Activated naive CD8-positive, alpha-beta T cell treated with anti-CD3 and anti-CD28 coated beads, Interleukin-2, amount 10 ng/mL, durations not matched to agents 7 days and 5 days (primary cell): ENCODE data around the gene AP2A1. TPM values are rescaled to one million over a fixed set of nuclear protein-coding genes. Genes with fewer than 3 reads are reported as not detected.

Experiments used
- ATAC-seq: fragments of 150-1000 bp; cut with Tn5 transposase; one replicate; pipeline ENCODE4 v1.10.0; 2021; ENCODE audit warnings: low read depth, moderate library complexity
- POLR2A ChIA-PET: fragments of 350-600 bp; sonication (Branson Sonifier 250); formaldehyde crosslinking; loops from one replicate; lab custom pipeline; 2021; ENCODE audit warnings: antibody characterized with exemption; lab: Charles Lee
- DNase-seq: peaks from one replicate; pipeline ENCODE4 v3.0.0; 2021
- H3K27ac Mint-ChIP-seq: one replicate; pipeline ENCODE4 v1.8.0; 2022; ENCODE audit warnings: mild to moderate bottlenecking, mixed read lengths
- H3K27me3 Mint-ChIP-seq: one replicate; pipeline ENCODE4 v1.8.0; 2022; ENCODE audit warnings: mild to moderate bottlenecking, moderate library complexity, mixed read lengths
- H3K36me3 Mint-ChIP-seq: one replicate; pipeline ENCODE4 v1.8.0; 2021; ENCODE audit warnings: mild to moderate bottlenecking, mixed read lengths
- H3K4me1 Mint-ChIP-seq: one replicate; pipeline ENCODE4 v1.8.0; 2021; ENCODE audit warnings: mixed read lengths
- H3K4me3 Mint-ChIP-seq: one replicate; pipeline ENCODE4 v1.8.0; 2022; ENCODE audit warnings: mild to moderate bottlenecking, moderate library complexity, mixed read lengths
- H3K9me3 Mint-ChIP-seq: one replicate; pipeline ENCODE4 v1.8.0; 2021; ENCODE audit warnings: mixed read lengths
- total RNA-seq, 2 experiments: library from RNA; stranded (reverse); gene quantifications; one replicate each; pipeline ENCODE4 v1.2.3, GENCODE V29; 2021

The AP2A1 gene
- total RNA-seq, 2 experiments from 2014 or later = 81.6 to 87.7 TPM

- Mint-ChIP-seq H3K27me3 (no peaks in the 10 kb centered on the region), H3K36me3 (peaks cover 22% of the 10 kb centered on the region), H3K4me3 (no peak overlapping the region), H3K4me1 (no peaks in the 10 kb centered on the region), H3K9me3 (no peaks in the 10 kb centered on the region), H3K27ac (no peak overlapping the region)
- DNase-seq = no peak
- ATAC-seq = no peak
- POLR2A ChIA-PET = no interaction called here
Observed at GRCh38 chr19:49788857-49789256, 22.1 kb downstream of the AP2A1 start.

DNA sequence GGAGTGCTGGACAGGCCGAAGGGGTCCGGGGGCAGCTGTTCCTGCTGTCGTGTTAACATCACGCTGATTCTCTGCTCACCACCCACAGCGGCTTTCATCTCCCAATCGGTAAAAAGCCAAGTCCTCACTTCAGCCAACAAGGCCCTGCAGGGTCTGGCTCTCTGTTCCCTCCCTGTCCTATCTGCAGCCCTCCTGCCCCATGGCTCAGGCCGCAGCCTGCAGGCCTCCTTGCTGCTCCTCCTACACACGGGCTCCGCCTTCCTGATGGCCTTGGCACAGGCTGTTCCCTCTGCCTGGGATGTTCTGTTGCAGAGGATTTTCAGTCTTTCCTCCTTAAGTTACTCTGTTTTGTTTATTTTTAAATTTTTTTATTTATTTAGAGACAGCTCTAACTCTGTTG, 24.1 kb downstream of the AP2A1 start:
- H3K9me3 Mint-ChIP-seq = no peaks in the 10 kb centered on the region
- H3K27ac Mint-ChIP-seq = no peak overlapping the region
- DNase-seq (no peak), ATAC-seq (no peak)
- no peaks in the 10 kb centered on the region for H3K4me1 Mint-ChIP-seq
- H3K4me3 Mint-ChIP-seq = no peak overlapping the region
- peaks cover 13% of the 10 kb centered on the region for H3K36me3 Mint-ChIP-seq
- POLR2A ChIA-PET = no interaction called here
- H3K27me3 Mint-ChIP-seq = no peaks in the 10 kb centered on the region

DNA sequence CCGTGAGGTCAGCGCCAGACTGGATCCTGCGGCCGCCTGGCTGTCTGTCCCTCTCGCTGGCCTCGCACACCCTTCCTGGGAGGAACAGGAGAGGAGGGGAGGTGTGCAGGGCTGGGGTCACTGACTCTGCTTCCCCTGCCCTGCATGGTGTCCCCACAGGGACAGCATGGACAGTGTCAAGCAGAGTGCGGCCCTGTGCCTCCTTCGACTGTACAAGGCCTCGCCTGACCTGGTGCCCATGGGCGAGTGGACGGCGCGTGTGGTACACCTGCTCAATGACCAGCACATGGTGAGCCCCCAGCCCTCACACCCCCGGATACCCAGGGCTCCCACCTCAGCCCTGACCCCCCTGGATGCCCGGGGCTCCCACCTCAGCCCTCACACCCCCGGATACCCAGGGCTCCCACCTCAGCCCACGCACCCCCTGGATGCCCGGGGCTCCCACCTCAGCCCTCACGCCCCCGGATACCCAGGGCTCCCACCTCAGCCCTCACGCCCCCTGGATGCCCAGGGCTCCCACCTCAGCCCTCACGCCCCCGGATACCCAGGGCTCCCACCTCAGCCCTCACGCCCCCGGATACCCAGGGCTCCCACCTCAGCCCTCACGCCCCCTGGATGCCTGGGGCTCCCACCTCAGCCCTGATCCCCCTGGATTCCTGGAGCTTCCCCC, 25.1 kb downstream of the AP2A1 start:
- H3K27ac Mint-ChIP-seq = no peak overlapping the region
- DNase-seq (no peak), ATAC-seq (no peak)
- no peak overlapping the region for H3K4me3 Mint-ChIP-seq
- no peaks in the 10 kb centered on the region for H3K4me1 Mint-ChIP-seq
- H3K27me3 Mint-ChIP-seq = no peaks in the 10 kb centered on the region
- no peaks in the 10 kb centered on the region for H3K9me3 Mint-ChIP-seq
- POLR2A ChIA-PET = no interaction called here
- H3K36me3 Mint-ChIP-seq = peaks cover 12% of the 10 kb centered on the region

DNA sequence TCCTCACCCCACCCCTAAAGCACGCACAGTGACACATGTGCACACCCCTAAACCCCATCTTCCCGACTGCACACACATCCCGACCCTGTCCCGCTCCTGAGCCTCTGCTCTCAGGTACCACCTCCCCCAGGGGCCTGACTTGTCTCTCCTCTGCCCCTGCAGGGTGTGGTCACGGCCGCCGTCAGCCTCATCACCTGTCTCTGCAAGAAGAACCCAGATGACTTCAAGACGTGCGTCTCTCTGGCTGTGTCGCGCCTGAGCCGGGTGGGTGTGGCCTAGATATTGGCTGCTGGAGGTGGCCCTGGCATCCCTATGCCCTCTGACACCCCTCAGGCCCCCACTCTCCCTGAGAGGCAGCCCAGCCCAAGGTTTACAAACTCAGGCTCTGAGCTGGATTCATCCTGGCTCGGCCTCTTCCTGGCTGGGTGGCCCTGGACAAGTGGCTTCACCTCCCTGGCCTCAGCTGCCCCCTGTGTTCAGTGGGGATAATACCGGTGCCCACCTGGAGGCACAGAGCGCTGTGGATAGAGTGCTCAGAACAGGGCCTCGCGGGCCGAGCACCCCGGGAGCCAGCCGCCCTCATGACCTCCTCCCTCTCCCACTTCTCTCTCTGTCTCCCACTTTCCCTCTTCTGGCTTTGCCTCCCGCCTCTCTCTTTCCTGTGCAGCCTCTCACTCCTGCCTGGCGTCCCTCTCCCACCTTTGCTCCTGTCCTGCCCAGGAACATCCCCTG, 26.2 kb downstream of the AP2A1 start:
- H3K27ac Mint-ChIP-seq = no peak overlapping the region
- H3K9me3 Mint-ChIP-seq = no peaks in the 10 kb centered on the region
- POLR2A ChIA-PET = no interaction called here
- DNase-seq (no peak), ATAC-seq (no peak)
- H3K4me1 Mint-ChIP-seq = no peaks in the 10 kb centered on the region
- H3K4me3 Mint-ChIP-seq = no peak overlapping the region
- H3K36me3 Mint-ChIP-seq = peaks cover 12% of the 10 kb centered on the region
- H3K27me3 Mint-ChIP-seq = no peaks in the 10 kb centered on the region

DNA sequence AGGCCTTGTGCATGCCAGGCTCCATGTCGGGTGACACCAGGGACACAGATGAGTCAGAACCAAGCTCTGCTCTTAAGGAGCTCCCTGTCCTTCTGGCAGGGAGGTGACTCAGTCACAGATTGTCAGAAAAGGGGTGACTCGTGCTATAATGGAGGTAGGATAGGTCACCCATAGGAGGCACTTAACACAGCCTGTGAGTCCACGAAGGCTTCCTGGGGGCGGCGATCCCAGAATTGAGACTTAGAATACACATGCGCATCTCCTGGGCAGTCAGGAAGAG, 26.7 kb downstream of the AP2A1 start:
- no peak for DNase-seq
- Mint-ChIP-seq H3K27me3 (no peaks in the 10 kb centered on the region), H3K4me3 (no peak overlapping the region), H3K36me3 (peaks cover 12% of the 10 kb centered on the region), H3K27ac (no peak overlapping the region), H3K4me1 (no peaks in the 10 kb centered on the region), H3K9me3 (no peaks in the 10 kb centered on the region)
- POLR2A ChIA-PET = no interaction called here
- ATAC-seq = no peak

DNA sequence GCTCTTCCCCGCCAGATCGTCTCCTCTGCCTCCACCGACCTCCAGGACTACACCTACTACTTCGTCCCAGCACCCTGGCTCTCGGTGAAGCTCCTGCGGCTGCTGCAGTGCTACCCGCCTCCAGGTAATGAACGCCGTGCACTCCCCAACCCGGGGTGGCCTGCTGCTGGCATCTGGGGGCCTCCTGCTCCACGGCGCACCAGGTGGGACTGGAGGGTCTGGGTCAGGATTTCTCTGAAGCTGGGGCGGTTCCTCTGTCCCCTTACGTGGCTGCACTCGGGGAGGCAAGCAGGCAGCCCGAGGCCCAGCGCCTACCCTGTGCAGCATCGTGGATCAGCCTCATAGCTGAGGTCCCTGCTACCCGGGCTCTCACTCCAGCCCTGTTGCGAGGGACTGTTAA, 28.8 kb downstream of the AP2A1 start:
- H3K4me3 Mint-ChIP-seq = no peak overlapping the region

DNA sequence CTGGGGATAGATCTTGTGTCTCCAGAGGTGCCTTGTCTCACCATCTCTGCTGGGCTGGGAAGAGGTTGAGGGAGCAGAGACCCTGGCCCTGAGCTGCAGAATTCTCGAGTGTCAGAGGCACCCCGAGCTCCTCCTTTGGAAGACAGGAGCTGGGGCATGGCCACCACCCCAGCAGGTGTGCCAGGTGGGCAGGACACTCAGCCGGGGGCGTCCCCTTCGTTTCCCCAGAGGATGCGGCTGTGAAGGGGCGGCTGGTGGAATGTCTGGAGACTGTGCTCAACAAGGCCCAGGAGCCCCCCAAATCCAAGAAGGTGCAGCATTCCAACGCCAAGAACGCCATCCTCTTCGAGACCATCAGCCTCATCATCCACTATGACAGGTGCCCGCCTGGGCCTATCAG, 31.8 kb downstream of the AP2A1 start:
- Mint-ChIP-seq H3K27me3 (no peaks in the 10 kb centered on the region), H3K9me3 (no peaks in the 10 kb centered on the region), H3K27ac (no peak overlapping the region), H3K4me1 (no peaks in the 10 kb centered on the region), H3K36me3 (peaks cover 9% of the 10 kb centered on the region), H3K4me3 (no peak overlapping the region)
- DNase-seq (no peak), ATAC-seq (no peak)
- POLR2A ChIA-PET = no interaction called here

More for the DNA sequence above, 28.8 kb downstream of the AP2A1 start:
- Mint-ChIP-seq H3K36me3 (peaks cover 9% of the 10 kb centered on the region), H3K27ac (no peak overlapping the region), H3K9me3 (no peaks in the 10 kb centered on the region), H3K27me3 (no peaks in the 10 kb centered on the region), H3K4me1 (no peaks in the 10 kb centered on the region)
- DNase-seq (no peak), ATAC-seq (no peak)
- POLR2A ChIA-PET = no interaction called here

DNA sequence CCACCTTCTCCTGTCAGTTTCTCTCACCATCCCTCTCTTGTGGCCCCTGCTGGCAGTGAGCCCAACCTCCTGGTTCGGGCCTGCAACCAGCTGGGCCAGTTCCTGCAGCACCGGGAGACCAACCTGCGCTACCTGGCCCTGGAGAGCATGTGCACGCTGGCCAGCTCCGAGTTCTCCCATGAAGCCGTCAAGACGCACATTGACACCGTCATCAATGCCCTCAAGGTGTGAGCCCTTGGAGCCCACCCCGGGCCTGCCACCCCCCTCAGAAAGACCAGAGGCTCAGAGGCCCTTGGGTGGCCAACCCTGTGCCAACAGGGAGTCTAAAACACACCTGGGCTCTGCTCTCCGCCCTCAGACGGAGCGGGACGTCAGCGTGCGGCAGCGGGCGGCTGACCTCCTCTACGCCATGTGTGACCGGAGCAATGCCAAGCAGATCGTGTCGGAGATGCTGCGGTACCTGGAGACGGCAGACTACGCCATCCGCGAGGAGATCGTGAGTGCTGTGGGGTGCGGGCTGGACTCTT, 32.5 kb downstream of the AP2A1 start:
- peaks cover 10% of the 10 kb centered on the region for H3K36me3 Mint-ChIP-seq

GRCh38 chr19:49799798-49800376, 33.1 kb downstream of the AP2A1 start:
- Mint-ChIP-seq H3K36me3 (peaks cover 10% of the 10 kb centered on the region), H3K9me3 (no peaks in the 10 kb centered on the region), H3K4me3 (no peak overlapping the region), H3K27ac (no peak overlapping the region), H3K27me3 (no peaks in the 10 kb centered on the region), H3K4me1 (no peaks in the 10 kb centered on the region)
- DNase-seq (no peak), ATAC-seq (no peak)
- POLR2A ChIA-PET = no interaction called here

More for the DNA sequence above, 32.5 kb downstream of the AP2A1 start:
- Mint-ChIP-seq H3K27ac (no peak overlapping the region), H3K4me1 (no peaks in the 10 kb centered on the region), H3K4me3 (no peak overlapping the region), H3K9me3 (no peaks in the 10 kb centered on the region), H3K27me3 (no peaks in the 10 kb centered on the region)
- POLR2A ChIA-PET = no interaction called here
- ATAC-seq (no peak), DNase-seq (no peak)

DNA sequence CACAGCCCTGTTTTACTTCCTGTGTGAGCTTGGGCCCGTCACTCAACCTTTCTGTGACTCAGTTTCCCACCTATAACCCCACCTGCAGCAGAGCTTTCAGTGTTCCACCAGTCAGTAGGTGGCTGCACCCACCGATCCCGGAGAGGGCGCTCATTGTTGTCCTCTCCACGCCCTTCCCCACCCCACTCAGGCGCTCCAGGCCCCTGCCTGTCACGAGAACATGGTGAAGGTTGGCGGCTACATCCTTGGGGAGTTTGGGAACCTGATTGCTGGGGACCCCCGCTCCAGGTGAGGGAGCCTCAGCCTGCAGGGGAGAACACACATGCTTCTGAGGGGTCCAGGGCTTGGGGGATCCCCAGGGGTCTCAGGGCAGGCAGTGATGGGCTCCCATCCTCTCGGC, 34.0 kb downstream of the AP2A1 start:
- Mint-ChIP-seq H3K27ac (no peak overlapping the region), H3K9me3 (no peaks in the 10 kb centered on the region), H3K36me3 (peaks cover 10% of the 10 kb centered on the region)

DNA sequence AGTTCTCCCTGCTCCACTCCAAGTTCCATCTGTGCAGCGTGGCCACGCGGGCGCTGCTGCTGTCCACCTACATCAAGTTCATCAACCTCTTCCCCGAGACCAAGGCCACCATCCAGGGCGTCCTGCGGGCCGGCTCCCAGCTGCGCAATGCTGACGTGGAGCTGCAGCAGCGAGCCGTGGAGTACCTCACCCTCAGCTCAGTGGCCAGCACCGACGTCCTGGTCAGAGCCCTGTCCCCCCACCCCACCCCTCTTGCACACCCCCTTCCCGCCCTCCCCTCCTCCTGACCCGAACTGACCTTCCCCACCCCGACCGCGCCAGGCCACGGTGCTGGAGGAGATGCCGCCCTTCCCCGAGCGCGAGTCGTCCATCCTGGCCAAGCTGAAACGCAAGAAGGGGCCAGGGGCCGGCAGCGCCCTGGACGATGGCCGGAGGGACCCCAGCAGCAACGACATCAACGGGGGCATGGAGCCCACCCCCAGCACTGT, 34.6 kb downstream of the AP2A1 start:
- ATAC-seq (no peak), DNase-seq (no peak)
- Mint-ChIP-seq H3K27me3 (no peaks in the 10 kb centered on the region), H3K4me3 (no peak overlapping the region), H3K27ac (no peak overlapping the region), H3K9me3 (no peaks in the 10 kb centered on the region), H3K4me1 (peaks cover 4% of the 10 kb centered on the region), H3K36me3 (peaks cover 12% of the 10 kb centered on the region)
- POLR2A ChIA-PET = no interaction called here

More for the DNA sequence above, 34.0 kb downstream of the AP2A1 start:
- ATAC-seq (no peak), DNase-seq (no peak)
- Mint-ChIP-seq H3K4me3 (no peak overlapping the region), H3K27me3 (no peaks in the 10 kb centered on the region), H3K4me1 (no peaks in the 10 kb centered on the region)
- POLR2A ChIA-PET = no interaction called here

DNA sequence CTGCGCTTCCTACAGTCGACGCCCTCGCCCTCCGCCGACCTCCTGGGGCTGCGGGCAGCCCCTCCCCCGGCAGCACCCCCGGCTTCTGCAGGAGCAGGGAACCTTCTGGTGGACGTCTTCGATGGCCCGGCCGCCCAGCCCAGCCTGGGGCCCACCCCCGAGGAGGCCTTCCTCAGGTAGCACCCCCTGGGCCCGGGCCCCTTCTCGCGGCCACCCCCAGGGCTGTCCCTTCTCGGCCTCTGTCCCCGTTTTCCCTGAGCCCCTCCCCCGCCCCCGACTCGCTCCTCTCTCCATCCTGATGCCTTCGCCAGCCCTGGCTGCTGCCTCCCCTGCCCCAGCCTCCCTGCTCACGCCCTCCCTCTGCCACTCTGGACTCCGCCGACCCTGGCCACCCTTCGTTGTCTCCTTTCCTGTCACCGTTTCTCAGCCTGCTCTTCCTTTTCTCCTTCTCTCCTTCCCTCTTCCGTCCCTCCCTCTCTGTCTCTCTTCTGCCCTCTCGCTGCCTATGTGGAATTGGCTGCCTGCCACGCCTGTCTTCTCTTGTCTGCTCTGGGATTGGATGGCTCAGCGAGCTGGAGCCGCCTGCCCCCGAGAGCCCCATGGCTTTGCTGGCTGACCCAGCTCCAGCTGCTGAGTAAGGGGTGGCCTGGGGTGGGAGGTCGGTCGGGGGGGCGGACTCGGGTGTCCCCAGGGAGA, 35.3 kb downstream of the AP2A1 start:
- Mint-ChIP-seq H3K4me3 (no peak overlapping the region), H3K27me3 (no peaks in the 10 kb centered on the region), H3K36me3 (peaks cover 12% of the 10 kb centered on the region), H3K4me1 (peaks cover 5% of the 10 kb centered on the region), H3K9me3 (no peaks in the 10 kb centered on the region), H3K27ac (no peak overlapping the region)
- no peak for ATAC-seq
- DNase-seq = no peak
- POLR2A ChIA-PET = no interaction called here

- POLR2A ChIA-PET = no interaction called here
- no peak overlapping the region for H3K27ac Mint-ChIP-seq
- no peak for ATAC-seq
- H3K4me1 Mint-ChIP-seq = peaks cover 13% of the 10 kb centered on the region
- H3K36me3 Mint-ChIP-seq = peaks cover 12% of the 10 kb centered on the region
- no peak overlapping the region for H3K4me3 Mint-ChIP-seq
- H3K9me3 Mint-ChIP-seq = no peaks in the 10 kb centered on the region
- H3K27me3 Mint-ChIP-seq = no peaks in the 10 kb centered on the region
- no peak for DNase-seq
Observed at GRCh38 chr19:49802836-49803528, 36.2 kb downstream of the AP2A1 start.
